ENCODE results near the gene MED25.
A peak's percentile ranks its signal among the peaks of the same experiment; 100 is the strongest.

MED25 gene

DNA sequence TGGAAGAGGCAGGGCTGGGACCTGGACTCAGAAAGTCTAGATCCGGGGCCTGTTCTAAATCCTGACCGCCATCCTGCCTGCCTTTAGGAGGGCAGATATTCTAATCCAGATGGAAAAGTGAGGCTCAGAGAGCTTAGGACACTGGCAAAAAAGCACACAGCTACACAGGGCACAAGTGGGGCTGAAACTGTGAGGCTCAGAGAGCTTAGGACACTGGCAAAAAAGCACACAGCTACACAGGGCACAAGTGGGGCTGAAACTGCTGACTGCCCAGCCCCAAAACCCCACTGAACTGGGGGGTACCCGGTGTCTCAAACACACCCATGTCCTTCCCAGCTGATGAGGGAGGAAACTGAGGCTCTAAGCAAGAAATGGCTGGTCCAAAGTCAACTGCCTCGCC, 57.1 kb downstream of the MED25 start:
- ChIA-PET POLR2A (ENCODE audit: low non-redundant PET) (no interaction called here), CTCF (no interaction called here)
- no peak for DNase-seq (ENCODE audit: low spot score)
- no peak for TF ChIP-seq CTCF (conservative IDR thresholded peaks at IDR 0.05; ENCODE audit: low read depth)
- peak overlapping the region; percentile 96 for H3K27ac ChIP-seq

DNA sequence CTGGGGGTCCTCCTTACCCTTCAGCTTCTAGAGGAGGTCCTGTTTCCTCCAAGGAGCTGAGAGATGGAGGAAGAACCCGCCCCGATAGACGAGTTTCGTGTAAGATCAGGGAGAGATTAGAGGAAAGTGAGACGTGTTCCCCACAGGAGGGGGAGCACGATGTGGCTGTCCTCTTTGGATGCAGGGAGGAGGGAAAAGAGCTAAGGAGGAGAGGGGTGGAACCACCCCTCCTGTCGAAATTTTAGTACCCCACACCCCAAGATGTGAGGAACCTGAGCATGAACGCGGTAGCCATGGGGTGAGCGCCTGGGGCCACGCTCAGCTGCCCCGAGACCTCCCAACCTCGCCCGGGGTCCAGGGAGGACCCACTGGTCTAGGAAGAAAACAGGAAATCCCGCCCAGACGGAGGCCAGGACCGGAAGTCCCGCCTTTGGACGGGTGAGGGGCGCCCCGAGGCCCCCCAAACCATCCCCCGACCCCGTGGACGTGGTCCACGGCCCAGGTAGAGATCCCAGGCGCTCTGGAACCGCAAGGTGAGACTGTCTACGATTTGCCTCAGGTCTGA, 57.9 kb downstream of the MED25 start:
- ChIA-PET POLR2A (ENCODE audit: low non-redundant PET) (interaction anchor here (1.2 kb wide), 1 partner anchor 8 kb away, joined by 4 read pairs; the partner anchor contains the start of gene PNKP), CTCF (no interaction called here)
- H3K27ac ChIP-seq = peak overlapping the region; percentile 96
- no peak for TF ChIP-seq CTCF (conservative IDR thresholded peaks at IDR 0.05; ENCODE audit: low read depth)
- no peak for DNase-seq (ENCODE audit: low spot score)

- DNase-seq (ENCODE audit: low spot score) = peak; percentile 85
- H3K27ac ChIP-seq = peak overlapping the region; percentile 96
- TF ChIP-seq CTCF (conservative IDR thresholded peaks at IDR 0.05; ENCODE audit: low read depth) = no peak
- ChIA-PET POLR2A (ENCODE audit: low non-redundant PET) (interaction anchor here (0.5 to 1.2 kb wide), 2 partner anchors 8 to 13 kb away, joined by 4 to 5 read pairs; partner anchors contain the start of gene PNKP), CTCF (interaction anchor here (0.7 kb wide), 1 partner anchor 24 kb away, joined by 3 read pairs; no protein-coding TSS in a partner anchor)
Measured at GRCh38 chr19:49876422-49877019, 58.4 kb downstream of the MED25 start.

DNA sequence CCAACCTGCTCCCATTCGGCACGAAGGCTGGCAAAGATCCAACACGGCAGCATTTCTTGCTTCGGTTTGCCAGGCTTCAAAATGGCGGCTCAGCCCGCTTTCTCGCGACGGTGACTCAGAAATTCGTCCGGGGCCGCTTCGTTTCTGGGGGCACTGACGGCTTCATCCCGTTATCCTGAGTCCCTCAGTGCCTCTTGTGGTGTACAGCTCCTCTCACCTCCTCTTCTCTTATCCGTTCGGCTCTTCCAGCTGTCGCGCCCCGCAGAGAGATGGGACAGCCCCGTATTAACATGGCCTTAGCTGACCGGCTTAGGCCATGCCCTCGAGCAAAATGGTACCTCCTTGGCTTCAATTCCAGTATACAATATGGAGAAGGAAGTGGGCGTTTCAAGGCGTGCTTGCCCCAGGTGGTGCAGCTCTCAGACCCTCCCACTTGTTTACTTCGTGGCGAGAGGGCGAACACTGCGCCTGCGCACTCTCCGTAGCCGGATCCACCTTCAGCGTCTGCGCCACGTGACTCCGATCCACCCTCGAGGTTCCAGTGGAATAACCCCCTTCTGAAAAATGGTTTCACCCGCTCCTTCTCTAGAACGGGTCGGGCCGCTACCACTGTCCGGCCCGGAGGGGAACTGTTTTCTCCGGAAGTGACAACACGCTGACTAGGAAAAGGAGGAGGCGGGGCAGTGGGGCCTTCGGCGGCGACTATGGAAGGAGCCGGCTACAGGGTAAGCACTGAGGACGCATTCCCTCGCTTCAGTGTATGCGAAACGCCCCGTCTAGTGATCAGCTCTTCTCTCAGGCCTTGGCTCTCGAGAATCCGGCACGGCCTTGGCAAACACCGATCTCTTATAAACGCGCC, 59.2 kb downstream of the MED25 start, which contains the start of the genes AKT1S1 and TBC1D17:
Gene AKT1S1, minus strand, starts transcription at position 336 of the 859 bp plus-strand sequence. CDS start 4,060 bp downstream, outside the sequence.
Gene TBC1D17, plus strand, starts transcription at position 683 of the 859 bp plus-strand sequence. Its CDS starts 22 bp downstream, at position 705.
- no peak for TF ChIP-seq CTCF (conservative IDR thresholded peaks at IDR 0.05; ENCODE audit: low read depth)
- DNase-seq (ENCODE audit: low spot score) = peak; percentile 99
- peak within 1 kb of the TSS; percentile 96 for H3K27ac ChIP-seq
- CTCF ChIA-PET = interaction anchor here (0.7 kb wide), 1 partner anchor 23 kb away, joined by 3 read pairs; no protein-coding TSS in a partner anchor
- POLR2A ChIA-PET (ENCODE audit: low non-redundant PET) = interaction anchor here (0.5 to 1.2 kb wide), 3 partner anchors 9 to 49 kb away, joined by 4 to 5 read pairs (median 5); partner anchors contain the start of gene PNKP

DNA sequence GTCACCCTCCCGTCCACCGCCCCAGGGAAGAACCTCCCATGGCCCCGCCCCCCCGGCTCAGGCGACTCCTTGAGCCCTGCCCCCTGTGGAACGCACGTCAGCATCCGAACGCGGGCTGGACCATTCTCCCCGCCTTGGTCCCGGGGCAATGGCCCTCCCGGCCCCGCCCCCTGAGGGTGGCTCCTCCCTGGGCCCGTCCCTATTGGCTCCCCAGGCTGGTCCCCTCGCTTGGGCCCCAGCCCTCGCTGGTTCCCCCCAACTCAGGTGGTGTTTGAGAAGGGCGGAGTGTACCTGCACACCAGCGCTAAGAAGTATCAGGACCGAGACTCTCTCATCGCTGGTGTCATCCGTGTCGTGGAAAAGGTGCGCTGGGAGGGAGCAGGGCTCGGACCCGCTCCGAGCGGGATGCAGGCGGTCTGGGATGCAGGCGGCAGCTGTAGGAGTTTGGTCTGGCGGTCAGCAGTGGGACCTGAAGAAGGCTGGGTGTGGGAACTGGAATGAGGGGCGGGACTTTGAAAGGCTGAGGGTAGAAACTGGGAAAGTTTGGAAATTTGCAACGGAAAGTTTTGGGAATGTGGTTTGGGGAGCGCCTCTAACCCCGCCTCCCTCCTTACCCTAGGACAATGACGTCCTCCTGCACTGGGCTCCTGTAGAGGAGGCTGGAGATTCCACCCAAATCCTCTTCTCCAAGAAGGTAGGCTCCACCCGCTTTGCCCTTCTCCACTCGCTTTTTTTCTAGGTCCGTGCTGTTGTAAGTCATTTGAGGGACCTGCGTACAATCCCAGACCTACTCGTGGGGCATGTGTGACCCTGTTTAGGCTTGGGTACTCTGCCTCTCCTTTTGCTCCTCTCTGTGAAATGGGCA, 60.0 kb downstream of the MED25 start:
- TF ChIP-seq CTCF (conservative IDR thresholded peaks at IDR 0.05; ENCODE audit: low read depth) = no peak
- CTCF ChIA-PET = no interaction called here
- DNase-seq (ENCODE audit: low spot score) = peak; percentile 97
- peak overlapping the region; percentile 96 for H3K27ac ChIP-seq
- POLR2A ChIA-PET (ENCODE audit: low non-redundant PET) = no interaction called here

Data from RWPE1 (cell line).